Omental fat pad (tissue), 4 donors: ENCODE measurements around the gene RNF135. TPM values are rescaled to one million over a fixed set of nuclear protein-coding genes. Genes with fewer than 3 reads are reported as not detected.

Experiments used
- ATAC-seq: fragments of 150-250 bp; one replicate; pipeline ENCODE4 v1.9.1; 2016; ENCODE audit warnings: mild to moderate bottlenecking, moderate library complexity; ENCODE audit not compliant: low FRiP score
- DNase-seq: peaks from one replicate; pipeline ENCODE4 v3.0.0-alpha.2; 2019; ENCODE audit warnings: low spot score
- CTCF ChIP-seq, 3 donors: fragments of 450-650 bp; IDR thresholded peaks; one replicate each; pipeline ENCODE4 v1.5.1; 2016 to 2017; ENCODE audit warnings: antibody characterized with exemption in 3 of 3, mild to moderate bottlenecking in 3 of 3, moderate library complexity in 2 of 3
- total RNA-seq, 4 donors: library from RNA; depleted of rRNA; stranded (reverse); fragments of >200 nt; gene quantifications; one replicate each; pipeline ENCODE4 v1.1.0, GENCODE V29; 2016

The RNF135 gene
- 10 to 100 TPM; 24.7 to 57.5 (median 40.5) TPM for total RNA-seq

GRCh38 chr17:30970831-30971567 lies at the start of gene RNF135:
RNF135 (plus strand) TSS chr17:30971039; CDS start chr17:30971074, 35 bp downstream.
- DNase-seq: peak; percentile 50
- peak in 1 of 3 donors; percentile 42 for TF ChIP-seq CTCF (IDR thresholded peaks at IDR 0.05)
- peak; percentile 97 for ATAC-seq

- DNase-seq: no peak
- no peak for TF ChIP-seq CTCF (IDR thresholded peaks at IDR 0.05)
- ATAC-seq: peak; percentile 88
Measured at GRCh38 chr17:30921544-30922196, 49.2 kb upstream of the RNF135 start, which contains the start of gene ADAP2. ADAP2 (plus strand) TSS chr17:30921945; CDS start chr17:30922015, 70 bp downstream.

GRCh38 chr17:30922235-30923030 lies 48.4 kb upstream of the RNF135 start:
- TF ChIP-seq CTCF (IDR thresholded peaks at IDR 0.05): no peak
- DNase-seq: no peak
- ATAC-seq: peak; percentile 56

- no peak for TF ChIP-seq CTCF (IDR thresholded peaks at IDR 0.05)
- ATAC-seq (no peak), DNase-seq (no peak)
Measured at GRCh38 chr17:30924341-30924740, 46.5 kb upstream of the RNF135 start.

GRCh38 chr17:30926516-30926915 lies 44.3 kb upstream of the RNF135 start:
- no peak for TF ChIP-seq CTCF (IDR thresholded peaks at IDR 0.05)
- DNase-seq (no peak), ATAC-seq (no peak)

- ATAC-seq: no peak
- TF ChIP-seq CTCF (IDR thresholded peaks at IDR 0.05): no peak
- no peak for DNase-seq
Measured at GRCh38 chr17:30927756-30928155, 43.1 kb upstream of the RNF135 start.
